Cardiac septum (tissue), 1 donor: ENCODE measurements around the gene FZD8. TPM values are rescaled to one million over a fixed set of nuclear protein-coding genes. Genes with fewer than 3 reads are reported as not detected.

Experiments
- DNase-seq: peaks from one replicate; pipeline ENCODE4 v3.0.0-alpha.2; 2020; ENCODE audit warnings: low spot score
- intact Hi-C: fragments of 100-400 bp; cut with DNase I; formaldehyde crosslinking; loops from one replicate; pipeline ENCODE4 v1.14.0; 2022
- total RNA-seq: library from RNA; stranded (reverse); fragmentation: NEBNext Ultra II Directional; extraction: Animal tissue kit (Norgen Biotek cat#: 25700); gene quantifications from one replicate; pipeline ENCODE4 v1.2.1, GENCODE V29; 2021
- donor health status: DM: no; HTN: no; CAD: no.

Gene FZD8
- total RNA-seq, 1 donor from 2014 or later = 7.7 TPM

GRCh38 chr10:35613107-35613440 lies 29.0 kb downstream of the FZD8 start:
- intact Hi-C loops = no loop called here
- DNase-seq = no peak

GRCh38 chr10:35612385-35613106 lies 29.6 kb downstream of the FZD8 start:
- no peak for DNase-seq
- intact Hi-C loops = no loop called here

- intact Hi-C loops = no loop called here
- no peak for DNase-seq
These were observed 30.3 kb downstream of the FZD8 start for GRCh38 chr10:35611750-35612149.

GRCh38 chr10:35608328-35608672 lies 33.8 kb downstream of the FZD8 start:
- intact Hi-C loops = no loop called here
- no peak for DNase-seq

GRCh38 chr10:35607475-35608327 lies 34.4 kb downstream of the FZD8 start:
- intact Hi-C loops = no loop called here

GRCh38 chr10:35606430-35606829 lies 35.7 kb downstream of the FZD8 start:
- intact Hi-C loops = no loop called here
- DNase-seq = no peak

More at GRCh38 chr10:35607475-35608327, 34.4 kb downstream of the FZD8 start:
- DNase-seq = no peak

- intact Hi-C loops = no loop called here
- no peak for DNase-seq
These were observed 36.9 kb downstream of the FZD8 start, which contains the start of gene GJD4 for GRCh38 chr10:35605191-35605590. TSS of gene GJD4 (plus strand) at chr10:35605341. CDS start at chr10:35605568, 227 bp downstream.

GRCh38 chr10:35600193-35600592 lies 41.9 kb downstream of the FZD8 start:
- intact Hi-C loops = loop anchor here (5.0 kb wide), 1 partner anchor 358 kb away; no protein-coding TSS in a partner anchor

GRCh38 chr10:35598379-35598778 lies 43.7 kb downstream of the FZD8 start:
- no peak for DNase-seq
- intact Hi-C loops = no loop called here

More at GRCh38 chr10:35600193-35600592, 41.9 kb downstream of the FZD8 start:
- no peak for DNase-seq

- no peak for DNase-seq
- intact Hi-C loops = no loop called here
These were observed 47.0 kb downstream of the FZD8 start for GRCh38 chr10:35595106-35595505.

- intact Hi-C loops = no loop called here
- no peak for DNase-seq
These were observed 47.7 kb downstream of the FZD8 start for GRCh38 chr10:35594115-35595079.

- no peak for DNase-seq
- intact Hi-C loops = no loop called here
These were observed 49.7 kb downstream of the FZD8 start for GRCh38 chr10:35592441-35592840.

- intact Hi-C loops = no loop called here
- no peak for DNase-seq
These were observed 53.3 kb downstream of the FZD8 start for GRCh38 chr10:35588836-35589235.

Other genes with a start within 250 kb of the FZD8 start
- not detected for gene GJD4, start 37.0 kb downstream of the FZD8 start, total RNA-seq